Measurements from ENCODE around the gene SCT. TPM values are rescaled to one million over a fixed set of nuclear protein-coding genes. Genes with fewer than 3 reads are reported as not detected.
A peak's percentile ranks its signal among the peaks of the same experiment; 100 is the strongest.

SCT gene
- total RNA-seq, 1 experiment from 2014 or later, result 2.3 TPM

DNA sequence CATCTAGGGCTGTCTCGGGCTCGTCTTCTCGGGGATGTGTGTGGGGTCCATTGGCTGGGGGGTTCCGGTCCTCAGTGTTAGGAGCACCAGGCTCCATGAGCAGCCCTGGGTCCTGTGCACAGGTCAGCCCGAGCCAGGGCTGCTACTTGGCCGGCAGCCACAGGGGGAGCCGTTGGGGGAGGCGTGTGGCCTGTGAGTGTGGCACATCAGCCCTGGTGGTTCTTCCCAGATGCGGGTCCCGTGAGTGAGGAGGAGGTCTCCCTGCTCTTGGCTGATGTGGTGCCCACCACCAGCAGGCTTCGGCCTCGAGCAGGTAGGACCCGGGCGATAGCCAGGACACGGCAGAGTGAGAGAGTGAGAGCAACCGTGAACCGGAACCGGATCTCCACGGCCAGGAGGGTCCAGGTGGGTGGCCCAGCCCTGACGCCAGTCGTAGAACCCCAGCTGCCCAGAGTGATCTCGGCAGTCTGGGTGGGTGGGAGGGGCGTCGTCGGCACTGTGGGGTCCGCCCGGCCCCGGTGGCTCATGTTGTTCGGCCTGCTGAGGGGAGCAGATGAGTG is 29.7 kb downstream of the SCT start:
- Mint-ChIP-seq H3K27ac (peak overlapping the region; percentile 77; the same call in 1 of the 2 replicates), H3K4me3 (no peak overlapping the region), H3K9me3 (no peaks in the 10 kb centered on the region), H3K27me3 (ENCODE audit: low read depth) (no peaks in the 10 kb centered on the region), H3K4me1 (no peaks in the 10 kb centered on the region), H3K36me3 (peaks cover 59% of the 10 kb centered on the region)
- ATAC-seq (peak; percentile 90), DNase-seq (ENCODE audit: low spot score) (peak; percentile 71)
- ChIA-PET CTCF (no interaction called here), POLR2A (interaction anchor here (0.6 kb wide), 1 partner anchor 201 kb away, joined by 3 read pairs; no protein-coding TSS in a partner anchor)
- no peak for TF ChIP-seq ZNF532 (CRISPR knock-in tag; IDR thresholded peaks at IDR 0.05; ENCODE audit: borderline replicate concordance)
- no peak for TF ChIP-seq TP53 (CRISPR knock-in tag; IDR thresholded peaks at IDR 0.05)
- no peak for TF ChIP-seq RORB (CRISPR knock-in tag; IDR thresholded peaks at IDR 0.05)
- TF ChIP-seq, protein P1, sequence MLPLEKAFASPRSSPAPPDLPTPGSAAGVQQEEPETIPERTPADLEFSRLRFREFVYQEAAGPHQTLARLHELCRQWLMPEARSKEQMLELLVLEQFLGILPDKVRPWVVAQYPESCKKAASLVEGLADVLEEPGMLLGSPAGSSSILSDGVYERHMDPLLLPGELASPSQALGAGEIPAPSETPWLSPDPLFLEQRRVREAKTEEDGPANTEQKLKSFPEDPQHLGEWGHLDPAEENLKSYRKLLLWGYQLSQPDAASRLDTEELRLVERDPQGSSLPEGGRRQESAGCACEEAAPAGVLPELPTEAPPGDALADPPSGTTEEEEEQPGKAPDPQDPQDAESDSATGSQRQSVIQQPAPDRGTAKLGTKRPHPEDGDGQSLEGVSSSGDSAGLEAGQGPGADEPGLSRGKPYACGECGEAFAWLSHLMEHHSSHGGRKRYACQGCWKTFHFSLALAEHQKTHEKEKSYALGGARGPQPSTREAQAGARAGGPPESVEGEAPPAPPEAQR (CRISPR knock-in tag; IDR thresholded peaks at IDR 0.05), result no peak
- no peak for TF ChIP-seq OVOL2 (CRISPR knock-in tag; IDR thresholded peaks at IDR 0.05; ENCODE audit: borderline replicate concordance)
- TF ChIP-seq FOXK1 (CRISPR knock-in tag; IDR thresholded peaks at IDR 0.05), result no peak
- no peak for TF ChIP-seq KAT7 (CRISPR knock-in tag; IDR thresholded peaks at IDR 0.05; ENCODE audit: borderline replicate concordance)
- TF ChIP-seq ZNF396 (CRISPR knock-in tag; IDR thresholded peaks at IDR 0.05; ENCODE audit: borderline replicate concordance), result no peak
- no peak for TF ChIP-seq SMAD3 (CRISPR knock-in tag; IDR thresholded peaks at IDR 0.05; ENCODE audit: borderline replicate concordance)
- no peak for TF ChIP-seq CREM (CRISPR knock-in tag; IDR thresholded peaks at IDR 0.05)
- no peak for TF ChIP-seq CREB1 (CRISPR knock-in tag; IDR thresholded peaks at IDR 0.05)
- no peak for TF ChIP-seq ATF2 (CRISPR knock-in tag; IDR thresholded peaks at IDR 0.05; ENCODE audit: borderline replicate concordance, low read depth)

DNA sequence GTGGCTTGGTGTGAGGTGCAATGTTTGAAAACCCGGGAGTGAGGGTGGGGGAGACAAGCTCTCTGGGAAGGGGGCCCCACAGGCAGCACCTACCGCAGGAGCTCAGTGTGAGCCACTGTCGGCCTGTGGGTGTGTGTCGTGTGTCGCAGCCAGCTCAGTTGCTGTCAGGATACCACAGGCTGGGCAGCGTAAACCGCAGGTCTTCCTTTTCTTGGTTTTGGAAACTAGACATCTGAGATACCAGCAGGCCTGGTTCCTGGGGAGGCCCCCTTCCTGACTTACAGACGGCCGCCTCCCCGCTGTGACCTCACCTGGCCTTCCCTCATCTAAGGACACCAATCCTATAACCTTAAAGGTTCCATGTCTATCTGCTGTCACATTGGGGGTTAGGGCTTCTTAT is 30.6 kb downstream of the SCT start:
- no peak for ATAC-seq
- Mint-ChIP-seq H3K36me3 (peaks cover 53% of the 10 kb centered on the region), H3K27ac (0 out of 2 replicates have a peak overlapping the region, but pooled peaks have one; percentile 27), H3K4me3 (no peak overlapping the region), H3K27me3 (ENCODE audit: low read depth) (no peaks in the 10 kb centered on the region), H3K4me1 (no peaks in the 10 kb centered on the region), H3K9me3 (no peaks in the 10 kb centered on the region)
- no peak for DNase-seq (ENCODE audit: low spot score)
- TF ChIP-seq MYBL2 (CRISPR knock-in tag; IDR thresholded peaks at IDR 0.05) (no peak), ZNF219 (CRISPR knock-in tag; IDR thresholded peaks at IDR 0.05; ENCODE audit: borderline replicate concordance) (no peak)
- ChIA-PET POLR2A (no interaction called here), CTCF (no interaction called here)

- Mint-ChIP-seq H3K4me3 (no peak overlapping the region), H3K4me1 (no peaks in the 10 kb centered on the region), H3K27ac (no peak overlapping the region), H3K9me3 (no peaks in the 10 kb centered on the region), H3K27me3 (ENCODE audit: low read depth) (no peaks in the 10 kb centered on the region), H3K36me3 (peaks cover 59% of the 10 kb centered on the region)
- CTCF ChIA-PET, result interaction anchor here (1.2 kb wide), 1 partner anchor 41 kb away, joined by 3 read pairs; no protein-coding TSS in a partner anchor
- DNase-seq (ENCODE audit: low spot score), result no peak
- POLR2A ChIA-PET, result no interaction called here
- no peak for ATAC-seq
- TF ChIP-seq, protein P2, sequence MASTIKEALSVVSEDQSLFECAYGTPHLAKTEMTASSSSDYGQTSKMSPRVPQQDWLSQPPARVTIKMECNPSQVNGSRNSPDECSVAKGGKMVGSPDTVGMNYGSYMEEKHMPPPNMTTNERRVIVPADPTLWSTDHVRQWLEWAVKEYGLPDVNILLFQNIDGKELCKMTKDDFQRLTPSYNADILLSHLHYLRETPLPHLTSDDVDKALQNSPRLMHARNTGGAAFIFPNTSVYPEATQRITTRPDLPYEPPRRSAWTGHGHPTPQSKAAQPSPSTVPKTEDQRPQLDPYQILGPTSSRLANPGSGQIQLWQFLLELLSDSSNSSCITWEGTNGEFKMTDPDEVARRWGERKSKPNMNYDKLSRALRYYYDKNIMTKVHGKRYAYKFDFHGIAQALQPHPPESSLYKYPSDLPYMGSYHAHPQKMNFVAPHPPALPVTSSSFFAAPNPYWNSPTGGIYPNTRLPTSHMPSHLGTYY (CRISPR knock-in tag; IDR thresholded peaks at IDR 0.05), result no peak
- TF ChIP-seq JUN (CRISPR knock-in tag; IDR thresholded peaks at IDR 0.05) (no peak), NFE2L1 (CRISPR knock-in tag; IDR thresholded peaks at IDR 0.05) (no peak), ARID4B (CRISPR knock-in tag; IDR thresholded peaks at IDR 0.05; ENCODE audit: borderline replicate concordance) (no peak)
- TF ChIP-seq, protein P3, sequence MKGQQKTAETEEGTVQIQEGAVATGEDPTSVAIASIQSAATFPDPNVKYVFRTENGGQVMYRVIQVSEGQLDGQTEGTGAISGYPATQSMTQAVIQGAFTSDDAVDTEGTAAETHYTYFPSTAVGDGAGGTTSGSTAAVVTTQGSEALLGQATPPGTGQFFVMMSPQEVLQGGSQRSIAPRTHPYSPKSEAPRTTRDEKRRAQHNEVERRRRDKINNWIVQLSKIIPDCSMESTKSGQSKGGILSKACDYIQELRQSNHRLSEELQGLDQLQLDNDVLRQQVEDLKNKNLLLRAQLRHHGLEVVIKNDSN (CRISPR knock-in tag; IDR thresholded peaks at IDR 0.05), result no peak
Observed at GRCh38 chr11:595400-595799, 31.6 kb downstream of the SCT start.

Data from WTC11 (cell line).